Activated CD8-positive, alpha-beta T cell treated with anti-CD3 and anti-CD28 coated beads, Interleukin-2, amount 10 ng/mL, durations not matched to agents 7 days and 5 days (primary cell): ENCODE data around the gene ATP5PO. TPM values are rescaled to one million over a fixed set of nuclear protein-coding genes. Genes with fewer than 3 reads are reported as not detected.
A peak's percentile ranks its signal among the peaks of the same experiment; 100 is the strongest.
"Not testable (repeated sequence)": the region's sequence is repeated elsewhere in the genome, so short reads cannot be mapped to it uniquely, and the experiment has no call there.

ENCODE experiments used
- ATAC-seq: fragments of 150-1000 bp; cut with Tn5 transposase; one replicate; pipeline ENCODE4 v1.10.0; 2021; ENCODE audit warnings: moderate library complexity
- CTCF ChIA-PET: fragments of 350-600 bp; sonication (Branson Sonifier 250); formaldehyde crosslinking; loops from one replicate; lab custom pipeline; 2021; ENCODE audit warnings: antibody characterized with exemption; lab: Charles Lee
- POLR2A ChIA-PET: fragments of 350-600 bp; sonication (Branson Sonifier 250); formaldehyde crosslinking; loops from one replicate; lab custom pipeline; 2021; ENCODE audit warnings: antibody characterized with exemption; lab: Charles Lee
- DNase-seq: peaks from one replicate; pipeline ENCODE4 v3.0.0-alpha.2; 2020
- H3K27ac Mint-ChIP-seq: one replicate; pipeline ENCODE4 v1.8.0; 2021; ENCODE audit warnings: mild to moderate bottlenecking, mixed read lengths
- H3K27me3 Mint-ChIP-seq: one replicate; pipeline ENCODE4 v1.8.0; 2021; ENCODE audit warnings: low read depth, mixed read lengths
- H3K36me3 Mint-ChIP-seq: one replicate; pipeline ENCODE4 v1.8.0; 2021; ENCODE audit warnings: low read depth, mixed read lengths
- H3K4me1 Mint-ChIP-seq: one replicate; pipeline ENCODE4 v1.8.0; 2021; ENCODE audit warnings: low read depth, mixed read lengths
- H3K4me3 Mint-ChIP-seq: one replicate; pipeline ENCODE4 v1.8.0; 2021; ENCODE audit warnings: mild to moderate bottlenecking, mixed read lengths
- H3K9me3 Mint-ChIP-seq: one replicate; pipeline ENCODE4 v1.8.0; 2022; ENCODE audit warnings: mixed read lengths; ENCODE audit not compliant: insufficient read depth
- total RNA-seq, 2 experiments: library from RNA; stranded (reverse); gene quantifications; one replicate each; pipeline ENCODE4 v1.2.3, GENCODE V29; 2021

ATP5PO gene
- total RNA-seq, 2 experiments from 2014 or later: 229 to 231 TPM

DNA sequence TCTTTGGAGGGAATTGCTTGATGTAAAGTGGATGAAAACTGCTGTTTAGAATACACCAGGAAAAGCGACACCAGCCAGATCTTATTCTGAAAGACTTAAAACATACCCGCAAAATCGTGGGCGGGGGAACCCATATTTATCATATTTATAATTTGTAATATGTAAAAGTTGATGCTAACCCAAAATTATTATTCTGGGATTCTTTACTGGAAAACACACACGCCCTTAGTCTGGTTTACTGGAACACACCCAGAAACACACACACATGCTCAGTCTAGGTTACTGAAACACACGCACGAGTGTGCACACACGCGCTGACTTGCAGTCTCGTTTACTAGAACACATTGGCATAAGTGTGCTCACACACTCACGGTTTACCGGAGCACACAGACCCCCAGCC is 32.5 kb downstream of the ATP5PO start:
- ChIA-PET POLR2A (no interaction called here), CTCF (interaction anchor here (1.2 kb wide), 1 partner anchor 13 kb away, joined by 4 read pairs; no protein-coding TSS in a partner anchor)
- Mint-ChIP-seq H3K4me1 (no peaks in the 10 kb centered on the region), H3K27me3 (peaks cover 5% of the 10 kb centered on the region), H3K27ac (no peak overlapping the region), H3K36me3 (no peaks in the 10 kb centered on the region), H3K9me3 (no peaks in the 10 kb centered on the region), H3K4me3 (no peak overlapping the region)
- no peak for DNase-seq
- no peak for ATAC-seq

DNA sequence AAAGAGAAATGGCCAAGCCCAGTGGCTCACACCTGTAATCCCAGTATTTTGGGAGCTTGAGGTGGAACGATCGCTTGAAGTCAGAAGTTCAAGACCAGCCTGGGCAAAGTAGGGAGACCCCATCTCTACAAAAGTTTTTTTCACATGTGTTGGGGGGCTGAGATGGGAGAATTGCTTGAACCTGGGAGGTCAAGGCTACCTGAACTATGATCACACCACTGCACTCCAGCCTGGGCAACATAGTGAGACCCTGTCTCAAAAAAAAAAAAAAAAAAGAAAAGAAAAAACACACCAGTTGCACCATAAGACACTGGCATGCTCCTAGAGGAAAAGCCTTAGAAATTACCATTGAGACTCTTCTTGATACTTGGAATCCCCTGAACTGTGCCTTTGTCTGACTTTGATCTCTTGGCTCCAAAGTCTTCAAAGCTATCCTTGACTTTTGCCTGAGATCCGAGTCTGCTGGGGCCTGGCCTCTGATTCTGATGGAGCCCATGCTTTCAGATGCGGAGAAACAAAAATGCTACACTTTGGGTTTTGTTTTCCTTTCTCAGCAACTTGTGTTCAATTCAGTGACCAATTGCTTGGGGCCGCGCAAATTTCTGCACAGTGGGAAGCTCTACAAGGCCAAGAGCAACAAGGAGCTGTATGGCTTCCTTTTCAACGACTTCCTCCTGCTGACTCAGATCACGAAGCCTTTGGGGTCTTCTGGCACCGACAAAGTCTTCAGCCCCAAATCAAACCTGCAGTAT is 33.7 kb downstream of the ATP5PO start:
- H3K36me3 Mint-ChIP-seq: no peaks in the 10 kb centered on the region
- POLR2A ChIA-PET: no interaction called here
- ATAC-seq: no peak

DNA sequence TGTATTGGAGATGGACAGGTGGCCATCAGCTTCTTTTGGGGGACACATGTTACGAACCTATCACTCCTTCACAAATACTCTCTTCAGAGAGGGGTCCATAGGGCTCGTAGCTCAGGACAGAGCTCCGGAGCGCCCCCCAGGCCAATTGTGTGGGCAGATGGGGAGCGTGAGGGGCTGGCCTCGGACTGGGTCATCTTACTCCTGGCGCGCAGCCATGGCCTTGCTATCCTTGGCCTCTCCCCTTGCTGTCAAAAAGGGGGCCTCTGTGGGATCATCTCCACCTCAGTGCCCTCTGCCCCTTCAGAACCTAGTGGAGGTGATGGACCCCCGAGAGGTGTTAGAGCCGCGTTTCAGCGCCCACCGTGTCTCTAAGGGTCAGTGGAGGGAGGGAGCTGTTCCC is 35.0 kb downstream of the ATP5PO start:
- CTCF ChIA-PET: interaction anchor here (0.6 kb wide), 1 partner anchor 16 kb away, joined by 3 read pairs; no protein-coding TSS in a partner anchor

More for the DNA sequence above, 33.7 kb downstream of the ATP5PO start:
- no peaks in the 10 kb centered on the region for H3K9me3 Mint-ChIP-seq
- no peak for DNase-seq
- CTCF ChIA-PET: interaction anchor here (1.2 kb wide), 1 partner anchor 12 kb away, joined by 4 read pairs; no protein-coding TSS in a partner anchor
- H3K27ac Mint-ChIP-seq: no peak overlapping the region
- H3K4me3 Mint-ChIP-seq: no peak overlapping the region
- H3K27me3 Mint-ChIP-seq: peaks cover 5% of the 10 kb centered on the region
- H3K4me1 Mint-ChIP-seq: no peaks in the 10 kb centered on the region

DNA sequence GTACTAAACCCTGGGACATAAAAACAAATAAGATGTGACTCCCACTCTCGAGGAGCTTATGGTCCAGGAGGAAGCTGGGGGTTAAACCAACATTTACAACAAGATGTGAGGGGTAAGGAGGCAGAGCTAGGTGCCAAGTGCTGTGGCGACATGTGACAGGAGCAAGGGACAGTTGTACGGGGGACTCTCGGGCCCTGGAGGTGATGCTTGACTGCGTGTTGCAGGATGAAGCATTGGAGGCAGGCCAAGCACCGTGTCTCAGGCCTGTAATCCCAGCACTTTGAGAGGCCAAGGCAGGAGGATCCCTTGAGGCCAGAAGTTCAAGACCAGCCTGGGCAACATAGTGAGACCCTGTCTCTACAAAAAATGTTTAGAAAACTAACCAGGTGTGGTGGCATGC is 36.8 kb downstream of the ATP5PO start:
- Mint-ChIP-seq H3K4me1 (no peaks in the 10 kb centered on the region), H3K4me3 (no peak overlapping the region), H3K27ac (no peak overlapping the region), H3K27me3 (peaks cover 2% of the 10 kb centered on the region), H3K36me3 (no peaks in the 10 kb centered on the region), H3K9me3 (no peaks in the 10 kb centered on the region)
- ATAC-seq (no peak), DNase-seq (no peak)
- ChIA-PET CTCF (no interaction called here), POLR2A (no interaction called here)

More for the DNA sequence above, 35.0 kb downstream of the ATP5PO start:
- Mint-ChIP-seq H3K4me3 (no peak overlapping the region), H3K36me3 (no peaks in the 10 kb centered on the region), H3K9me3 (no peaks in the 10 kb centered on the region), H3K27me3 (peaks cover 5% of the 10 kb centered on the region), H3K27ac (no peak overlapping the region), H3K4me1 (no peaks in the 10 kb centered on the region)
- ATAC-seq: no peak
- POLR2A ChIA-PET: no interaction called here
- no peak for DNase-seq

DNA sequence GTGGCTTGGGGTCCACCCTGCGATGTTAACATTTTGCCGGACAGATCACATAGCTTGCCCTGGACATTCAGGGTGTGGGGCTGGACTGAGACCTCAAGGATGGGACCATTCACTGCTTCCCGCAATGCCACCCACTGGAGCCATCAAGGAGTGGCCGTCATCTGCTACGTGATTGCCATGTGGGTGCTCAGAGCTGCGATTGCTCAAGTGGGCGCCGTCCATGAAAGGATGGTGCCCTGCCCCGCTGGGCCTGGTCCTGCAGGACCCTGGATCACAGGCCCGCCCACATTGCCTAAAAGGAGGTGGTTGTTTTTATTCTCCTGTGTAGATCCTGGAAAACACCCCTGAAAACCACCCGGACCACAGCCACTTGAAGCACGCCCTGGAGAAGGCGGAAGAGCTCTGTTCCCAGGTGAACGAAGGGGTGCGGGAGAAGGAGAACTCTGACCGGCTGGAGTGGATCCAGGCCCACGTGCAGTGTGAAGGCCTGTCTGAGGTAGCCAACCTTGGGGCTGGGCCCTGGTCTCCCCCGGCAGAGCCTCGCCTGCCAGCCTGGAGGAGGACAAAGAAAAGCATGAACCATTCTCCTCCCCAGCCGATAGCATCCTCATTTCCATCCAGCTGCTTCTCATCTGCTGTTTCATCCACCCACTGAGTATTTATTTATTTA is 40.4 kb downstream of the ATP5PO start:
- no peak overlapping the region for H3K27ac Mint-ChIP-seq
- POLR2A ChIA-PET: no interaction called here
- DNase-seq (no peak), ATAC-seq (no peak)
- no peaks in the 10 kb centered on the region for H3K36me3 Mint-ChIP-seq
- peaks cover 5% of the 10 kb centered on the region for H3K27me3 Mint-ChIP-seq
- CTCF ChIA-PET: no interaction called here
- H3K4me3 Mint-ChIP-seq: no peak overlapping the region
- H3K4me1 Mint-ChIP-seq: no peaks in the 10 kb centered on the region
- no peaks in the 10 kb centered on the region for H3K9me3 Mint-ChIP-seq

DNA sequence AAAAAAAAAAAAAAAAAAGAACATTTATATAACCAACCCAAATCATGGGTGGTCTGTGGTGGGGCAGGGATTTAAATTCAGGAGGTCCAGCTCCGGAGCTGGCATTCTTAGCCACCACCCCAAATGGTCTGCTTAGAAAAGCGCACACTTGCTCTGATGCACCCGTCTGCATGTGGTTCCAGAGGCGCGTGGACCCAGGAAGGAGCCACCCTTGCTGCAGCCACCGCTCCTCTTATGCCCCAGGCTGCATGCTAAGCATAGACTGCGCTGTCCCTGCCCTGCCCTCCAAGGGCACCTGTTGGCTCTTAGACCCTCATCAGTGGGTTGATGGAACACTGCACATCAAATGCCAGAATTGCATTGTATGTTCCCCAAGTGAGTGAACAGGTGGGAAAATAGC is 41.4 kb downstream of the ATP5PO start:
- ATAC-seq: no peak

DNA sequence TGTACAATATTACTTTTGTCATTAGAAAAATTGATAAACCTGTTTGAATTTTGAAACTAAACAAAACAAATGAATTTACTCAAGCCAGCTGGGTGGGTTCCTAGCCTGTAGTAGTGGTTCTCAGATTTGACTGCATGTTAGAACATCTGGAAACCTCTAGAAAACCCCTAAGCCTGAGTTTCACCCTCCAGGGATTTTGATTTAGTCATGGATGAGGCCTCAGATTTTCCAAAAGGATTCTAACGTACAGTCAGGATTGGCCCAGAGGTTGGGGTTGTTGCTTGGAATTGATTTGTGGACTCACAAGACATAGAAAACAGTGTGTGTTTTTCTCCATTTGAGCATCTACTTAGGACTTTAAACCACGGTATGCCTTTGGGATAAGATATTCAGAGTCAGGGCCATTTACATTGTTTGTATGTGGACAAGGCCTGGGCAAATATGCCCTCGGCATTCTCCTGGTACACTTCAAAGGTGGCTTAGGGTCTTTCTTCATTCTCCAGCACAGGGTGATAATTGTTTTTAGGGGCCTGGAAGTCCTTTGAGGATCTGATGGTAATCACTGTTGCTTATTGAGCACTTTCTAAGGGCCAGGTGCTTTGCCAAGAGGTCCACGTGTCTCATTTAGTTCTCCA is 42.6 kb downstream of the ATP5PO start:
- H3K27ac Mint-ChIP-seq: no peak overlapping the region
- peaks cover 6% of the 10 kb centered on the region for H3K27me3 Mint-ChIP-seq

More for the DNA sequence above, 41.4 kb downstream of the ATP5PO start:
- no peak overlapping the region for H3K27ac Mint-ChIP-seq
- no peaks in the 10 kb centered on the region for H3K4me1 Mint-ChIP-seq
- ChIA-PET POLR2A (no interaction called here), CTCF (no interaction called here)
- no peaks in the 10 kb centered on the region for H3K9me3 Mint-ChIP-seq
- DNase-seq: no peak
- H3K27me3 Mint-ChIP-seq: peaks cover 8% of the 10 kb centered on the region
- no peaks in the 10 kb centered on the region for H3K36me3 Mint-ChIP-seq
- H3K4me3 Mint-ChIP-seq: no peak overlapping the region

DNA sequence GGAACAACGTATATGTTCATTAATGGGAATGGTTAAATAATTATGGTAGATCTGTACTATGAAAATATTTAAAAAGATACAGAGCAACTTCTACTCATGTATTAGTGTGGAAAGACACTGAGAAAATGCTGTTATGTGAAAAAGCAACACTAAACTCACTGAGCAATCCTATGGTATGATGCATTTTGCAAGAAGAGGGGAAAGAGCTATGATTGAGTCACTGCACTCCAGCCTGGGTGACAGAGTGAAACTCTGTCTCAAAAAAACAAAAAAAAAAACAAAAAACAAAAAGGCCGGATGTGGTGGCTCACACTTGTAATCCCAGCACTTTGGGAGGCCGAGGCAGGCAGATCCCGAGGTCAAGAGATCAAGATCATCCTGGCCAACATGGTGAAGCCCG is 44.4 kb downstream of the ATP5PO start:
- Mint-ChIP-seq H3K27ac (no peak overlapping the region), H3K4me1 (peaks cover 4% of the 10 kb centered on the region), H3K27me3 (peaks cover 8% of the 10 kb centered on the region), H3K36me3 (no peaks in the 10 kb centered on the region), H3K9me3 (no peaks in the 10 kb centered on the region), H3K4me3 (no peak overlapping the region)
- ATAC-seq (no peak), DNase-seq (no peak)
- POLR2A ChIA-PET: no interaction called here
- CTCF ChIA-PET: no interaction called here

More for the DNA sequence above, 42.6 kb downstream of the ATP5PO start:
- Mint-ChIP-seq H3K4me3 (no peak overlapping the region), H3K36me3 (no peaks in the 10 kb centered on the region), H3K9me3 (no peaks in the 10 kb centered on the region), H3K4me1 (no peaks in the 10 kb centered on the region)
- ATAC-seq: no peak
- ChIA-PET POLR2A (no interaction called here), CTCF (no interaction called here)
- DNase-seq: no peak

DNA sequence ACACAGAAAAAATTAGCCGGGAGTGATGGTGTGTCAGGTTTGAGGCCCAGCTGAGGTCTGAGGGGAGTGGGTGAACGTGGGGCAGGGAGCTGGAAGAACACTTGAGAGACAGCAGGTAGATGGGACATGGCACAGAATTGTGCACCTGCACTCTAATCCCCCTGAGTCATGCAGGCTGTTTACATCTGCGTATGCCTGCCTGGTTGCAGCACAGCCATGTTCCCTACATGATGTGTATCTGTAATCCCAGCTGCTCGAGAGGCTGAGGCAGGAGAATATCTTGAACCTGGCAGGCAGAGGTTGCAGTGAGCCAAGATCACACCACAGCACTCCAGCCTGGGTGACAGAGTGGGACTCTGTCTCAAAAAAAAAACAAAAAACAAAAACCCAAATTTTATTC is 44.8 kb downstream of the ATP5PO start:
- H3K9me3 Mint-ChIP-seq: no peaks in the 10 kb centered on the region
- POLR2A ChIA-PET: no interaction called here
- CTCF ChIA-PET: interaction anchor here (1.2 kb wide), 1 partner anchor 12 kb away, joined by 4 read pairs; no protein-coding TSS in a partner anchor
- H3K4me1 Mint-ChIP-seq: peaks cover 4% of the 10 kb centered on the region
- H3K36me3 Mint-ChIP-seq: no peaks in the 10 kb centered on the region
- H3K27ac Mint-ChIP-seq: no peak overlapping the region
- ATAC-seq (no peak), DNase-seq (no peak)
- peaks cover 8% of the 10 kb centered on the region for H3K27me3 Mint-ChIP-seq
- H3K4me3 Mint-ChIP-seq: no peak overlapping the region

DNA sequence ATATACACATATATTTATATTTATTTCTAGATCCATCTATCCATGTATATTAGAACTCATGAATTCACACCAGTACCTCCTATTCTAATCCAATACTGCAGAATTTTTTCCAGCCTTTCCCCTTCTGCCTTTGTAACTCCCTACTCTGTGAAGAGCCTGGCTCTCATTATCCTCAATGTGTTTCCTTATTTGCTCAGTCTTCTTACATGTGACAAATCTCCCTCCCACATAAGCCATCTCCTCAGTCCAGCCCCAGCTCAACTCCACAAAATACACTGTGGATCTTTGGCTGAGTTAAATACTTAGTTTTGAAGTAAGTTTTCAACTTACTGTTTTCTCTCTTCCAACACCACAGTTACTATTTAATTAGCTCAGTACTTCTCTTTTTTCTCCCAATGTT is 45.7 kb downstream of the ATP5PO start:
- H3K27ac Mint-ChIP-seq: no peak overlapping the region
- ChIA-PET POLR2A (no interaction called here), CTCF (interaction anchor here (0.6 to 1.4 kb wide), 3 partner anchors 13 to 142 kb away, joined by 3 to 4 read pairs (median 3); no protein-coding TSS in a partner anchor)
- ATAC-seq (no peak), DNase-seq (no peak)
- no peaks in the 10 kb centered on the region for H3K9me3 Mint-ChIP-seq
- no peak overlapping the region for H3K4me3 Mint-ChIP-seq
- H3K27me3 Mint-ChIP-seq: peaks cover 8% of the 10 kb centered on the region
- no peaks in the 10 kb centered on the region for H3K36me3 Mint-ChIP-seq
- H3K4me1 Mint-ChIP-seq: peaks cover 4% of the 10 kb centered on the region

DNA sequence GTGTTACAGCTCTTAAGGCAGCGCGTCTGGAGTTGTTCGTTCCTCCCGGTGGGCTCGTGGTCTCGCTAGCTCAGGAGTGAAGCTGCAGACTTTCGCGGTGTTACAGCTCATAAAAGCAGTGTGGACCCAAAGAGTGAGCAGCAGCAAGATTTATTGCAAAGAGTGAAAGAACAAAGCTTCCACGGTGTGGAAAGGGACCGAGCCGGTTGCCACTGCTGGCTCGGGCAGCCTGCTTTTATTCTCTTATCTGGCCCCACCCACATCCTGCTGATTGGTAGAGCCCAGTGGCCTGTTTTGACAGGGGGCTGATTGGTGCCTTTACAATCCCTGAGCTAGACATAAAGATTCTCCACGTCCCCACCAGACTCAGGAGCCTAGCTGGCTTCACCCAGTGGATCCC is 47.7 kb downstream of the ATP5PO start:
- H3K4me1 Mint-ChIP-seq, ATAC-seq, CTCF ChIA-PET, DNase-seq, H3K36me3 Mint-ChIP-seq, H3K9me3 Mint-ChIP-seq, POLR2A ChIA-PET, H3K27ac Mint-ChIP-seq: not testable (repeated sequence)
- peak overlapping the region; percentile 24 for H3K4me3 Mint-ChIP-seq
- H3K27me3 Mint-ChIP-seq: peaks cover 10% of the 10 kb centered on the region

DNA sequence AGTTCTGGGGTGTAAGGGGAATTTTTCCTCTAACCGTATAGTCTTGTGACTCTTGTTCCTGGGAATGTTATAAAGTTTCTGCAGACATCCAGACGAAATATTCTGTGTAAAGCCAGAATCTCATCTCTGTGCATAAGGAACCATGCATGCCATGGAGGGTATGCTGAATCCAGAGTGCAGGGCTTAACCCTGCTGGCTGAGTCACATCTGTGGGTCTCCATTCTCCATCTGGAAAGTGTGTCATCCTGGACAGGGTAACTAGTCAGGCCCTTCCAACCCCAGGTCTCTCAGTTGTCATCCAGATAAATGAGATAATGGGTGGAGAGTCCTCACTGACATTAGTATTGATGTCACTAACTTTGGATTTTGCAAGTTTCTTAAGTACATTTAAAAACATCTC is 48.8 kb downstream of the ATP5PO start:
- no peak for DNase-seq
- H3K36me3 Mint-ChIP-seq: no peaks in the 10 kb centered on the region
- no peak for ATAC-seq
- no peaks in the 10 kb centered on the region for H3K9me3 Mint-ChIP-seq
- CTCF ChIA-PET: no interaction called here
- POLR2A ChIA-PET: no interaction called here
- no peak overlapping the region for H3K4me3 Mint-ChIP-seq
- peaks cover 4% of the 10 kb centered on the region for H3K4me1 Mint-ChIP-seq
- no peak overlapping the region for H3K27ac Mint-ChIP-seq
- peaks cover 10% of the 10 kb centered on the region for H3K27me3 Mint-ChIP-seq
